GM18499 (cell line): Measurements from ENCODE around the gene ADCY2.

Experiments used
- ATAC-seq: cut with Tn5 transposase; IDR thresholded peaks from one replicate; pipeline ENCODE4 v1.9.1; 2021; ENCODE audit warnings: moderate number of reproducible peaks; ENCODE audit not compliant: insufficient read depth, unreplicated experiment

Gene ADCY2

DNA sequence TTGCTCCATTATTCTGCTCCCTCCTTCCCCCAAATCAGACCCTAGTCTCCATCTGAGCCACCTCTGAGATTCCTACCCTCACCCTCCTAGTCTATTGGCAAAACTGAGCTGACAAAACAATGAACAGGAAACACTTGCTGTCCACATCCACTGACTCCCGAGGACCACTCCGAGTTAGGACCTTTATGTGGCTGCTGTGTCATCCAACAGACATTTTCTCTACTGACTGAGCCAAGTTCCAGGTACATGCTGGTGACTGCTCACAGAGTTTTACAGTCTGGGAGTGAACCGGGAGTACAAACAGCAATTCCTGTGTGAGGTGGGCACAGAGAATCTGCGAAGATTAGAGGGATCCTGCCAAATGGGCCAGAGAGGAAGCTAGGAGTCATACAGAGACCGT, 415.8 kb downstream of the ADCY2 start:
- ATAC-seq = no peak

DNA sequence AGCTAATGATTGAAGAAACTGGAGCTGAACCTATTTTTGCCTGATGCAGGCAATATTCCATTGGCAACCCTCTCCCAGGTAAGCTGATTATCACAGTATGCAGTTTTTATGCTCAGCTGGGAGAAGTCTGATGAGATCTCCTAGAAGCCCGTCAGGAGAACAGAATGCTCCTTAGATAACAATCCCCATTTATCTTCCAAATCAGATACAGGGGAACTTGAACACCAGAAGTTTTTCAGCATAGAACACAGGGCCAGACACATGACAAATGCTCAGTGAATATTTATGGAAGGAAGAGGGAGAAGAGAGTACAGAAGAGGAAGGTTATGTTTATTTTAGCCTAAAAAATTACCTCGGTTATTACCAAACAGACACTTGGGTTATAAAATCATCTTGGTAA, 417.1 kb downstream of the ADCY2 start:
- ATAC-seq = no peak

DNA sequence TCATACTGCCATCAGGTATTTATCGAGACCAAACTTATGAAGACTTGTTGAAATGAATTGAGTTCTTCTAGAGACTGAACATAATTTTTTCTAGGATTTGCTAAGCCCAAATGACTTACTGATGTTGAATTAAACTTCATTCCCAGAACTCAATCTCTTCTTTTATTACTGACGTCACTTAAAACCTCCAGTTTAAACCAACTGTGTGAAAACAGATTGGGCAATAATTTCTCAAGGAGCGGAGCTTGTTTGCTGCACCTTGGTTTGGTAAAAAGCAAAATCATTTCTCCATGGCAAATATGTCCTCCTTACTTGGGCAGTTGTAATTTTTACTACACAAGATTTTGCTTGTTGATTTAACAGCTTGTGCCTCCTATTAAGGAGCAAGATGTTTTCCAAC, 417.6 kb downstream of the ADCY2 start:
- ATAC-seq = no peak

DNA sequence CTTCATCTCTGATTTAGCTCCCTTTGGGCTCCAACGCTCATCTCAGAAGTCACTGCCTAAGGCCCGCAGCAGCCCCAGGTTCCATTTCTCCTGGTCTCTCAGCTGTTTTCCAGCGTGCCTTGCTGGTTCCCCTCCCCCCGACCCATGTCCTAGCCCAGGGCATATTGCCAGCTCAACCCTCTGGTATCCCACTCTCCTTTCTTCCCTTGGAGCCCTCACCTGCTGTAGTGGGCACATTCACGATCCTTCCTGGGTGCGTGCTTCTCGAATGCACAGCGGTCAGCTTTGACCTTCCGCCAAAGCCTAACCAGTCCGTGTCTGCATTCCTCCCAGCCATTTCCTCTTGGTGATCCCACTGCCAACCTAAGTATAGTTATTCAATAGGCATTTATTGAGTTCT, 418.9 kb downstream of the ADCY2 start:
- no peak for ATAC-seq

DNA sequence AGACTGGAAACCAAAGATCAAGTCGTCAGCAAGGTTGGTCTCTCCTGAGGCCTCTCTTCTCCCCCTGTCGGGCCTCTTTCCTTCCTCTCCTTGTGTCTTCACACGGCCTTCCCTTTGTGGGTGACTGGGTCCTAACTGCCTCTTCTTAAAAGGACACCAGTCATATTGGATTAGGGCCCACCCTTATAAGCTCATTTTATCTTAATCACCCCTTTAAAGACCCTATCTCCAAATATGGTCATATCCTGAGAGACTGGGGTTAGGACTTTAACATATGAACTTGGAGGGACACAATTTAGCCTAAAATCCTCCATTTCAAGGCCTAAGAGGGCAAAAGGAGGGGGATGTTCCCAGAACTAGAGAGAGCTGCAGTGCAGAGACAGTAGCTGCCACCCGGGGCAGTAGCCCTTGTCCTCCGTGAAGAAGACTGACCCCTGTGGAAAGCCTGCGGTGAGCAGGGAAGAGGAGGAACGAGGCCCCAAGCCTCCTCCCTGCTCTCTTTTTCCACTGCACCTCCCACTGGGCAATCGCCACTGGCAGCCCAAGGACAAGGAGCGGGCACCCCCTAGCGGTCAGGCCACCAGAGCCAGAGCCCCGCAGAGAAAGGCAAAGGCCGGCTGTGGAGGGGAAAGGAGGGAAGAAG, 420.1 kb downstream of the ADCY2 start:
- peak; percentile 78 for ATAC-seq

DNA sequence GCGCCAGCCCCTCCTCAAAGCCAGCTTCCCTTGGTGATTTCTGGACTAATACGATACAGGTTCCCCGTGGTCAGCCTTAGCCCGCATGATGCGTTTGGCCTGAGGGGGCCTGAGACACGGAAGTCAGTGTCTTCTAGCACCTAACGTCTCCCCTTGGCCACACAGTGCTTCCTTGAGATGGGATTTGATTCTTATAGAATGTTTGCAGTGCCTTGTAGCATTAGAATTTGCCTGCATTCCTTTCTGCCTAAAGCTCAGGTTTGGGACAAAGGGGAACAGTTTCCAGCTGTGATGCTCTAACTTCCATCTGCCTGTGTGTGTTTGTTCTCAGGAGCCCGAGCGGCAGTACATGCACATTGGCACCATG, 420.6 kb downstream of the ADCY2 start:
- ATAC-seq = no peak

DNA sequence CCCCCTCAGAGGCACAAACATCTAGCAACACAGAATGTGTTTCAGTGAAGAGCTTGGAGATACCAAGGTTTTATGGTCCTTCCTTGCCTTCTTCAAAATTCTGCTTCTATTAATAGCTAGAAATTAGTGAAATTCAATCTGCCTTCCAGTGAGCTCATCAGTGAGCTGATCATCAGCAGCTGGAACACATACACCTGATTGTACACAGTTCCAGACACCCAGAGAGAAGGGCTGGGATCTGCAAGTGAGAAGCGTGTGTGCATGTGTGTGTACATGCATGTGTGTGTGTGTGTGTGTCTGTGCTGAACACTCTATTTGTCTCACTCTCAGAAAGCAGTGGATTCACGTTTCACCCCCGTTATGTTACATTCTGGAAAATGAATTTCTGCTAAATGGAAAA, 426.5 kb downstream of the ADCY2 start:
- no peak for ATAC-seq

DNA sequence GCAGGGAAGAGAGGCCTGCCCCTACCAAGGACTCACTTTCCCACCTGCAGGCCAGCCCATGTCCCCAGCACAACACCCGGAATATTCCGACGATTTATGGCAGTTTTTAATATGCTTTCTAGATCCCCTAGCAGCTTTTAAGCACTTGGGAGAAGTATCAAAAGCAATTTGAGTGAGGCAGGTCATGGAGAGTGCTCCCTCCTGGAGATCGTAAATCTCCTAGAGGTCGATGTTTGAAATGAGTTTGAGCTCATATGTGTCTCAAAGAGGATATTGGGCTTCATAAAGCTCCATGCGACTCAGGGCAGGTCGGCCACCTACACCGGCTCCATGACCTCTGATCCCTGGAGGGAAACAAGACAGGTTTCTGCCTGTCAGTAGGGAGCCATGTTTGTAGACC, 427.7 kb downstream of the ADCY2 start:
- no peak for ATAC-seq

DNA sequence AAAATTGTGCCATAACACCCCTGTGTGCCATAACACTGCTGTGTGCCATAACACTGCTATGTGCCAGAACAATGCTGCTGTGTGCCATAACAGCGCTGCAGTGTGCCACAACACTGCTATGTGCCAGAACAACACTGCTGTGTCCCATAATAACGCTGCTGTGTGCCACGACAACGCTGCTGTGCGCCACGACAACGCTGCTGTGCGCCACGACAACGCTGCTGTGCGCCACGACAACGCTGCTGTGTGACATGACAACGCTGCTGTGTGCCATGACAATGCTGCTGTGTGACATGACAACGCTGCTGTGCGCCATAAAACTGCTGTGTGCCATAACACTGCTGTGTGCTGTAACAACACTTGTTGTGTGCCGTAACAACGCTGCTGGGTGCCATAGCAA, 429.1 kb downstream of the ADCY2 start:
- ATAC-seq = no peak

DNA sequence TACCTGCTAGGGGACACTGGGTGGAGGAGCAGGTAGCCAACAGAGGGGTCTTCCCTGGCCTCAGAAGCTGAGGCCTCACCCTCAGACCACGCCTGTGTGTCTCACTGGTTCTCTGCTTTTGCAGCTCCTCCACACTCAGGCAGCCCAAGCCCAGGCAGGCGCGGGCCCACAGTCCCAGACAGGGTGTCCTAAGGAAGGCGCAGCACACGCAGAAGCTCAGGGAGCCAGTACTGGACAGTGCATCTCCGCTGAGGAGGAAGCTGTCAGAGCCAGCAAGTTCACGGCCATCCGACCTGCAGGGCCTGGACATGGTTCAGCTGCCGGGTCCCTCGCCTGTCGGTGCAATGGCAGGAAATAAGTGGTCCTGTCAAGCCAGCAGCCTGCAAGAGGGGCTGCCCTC, 429.7 kb downstream of the ADCY2 start:
- no peak for ATAC-seq

DNA sequence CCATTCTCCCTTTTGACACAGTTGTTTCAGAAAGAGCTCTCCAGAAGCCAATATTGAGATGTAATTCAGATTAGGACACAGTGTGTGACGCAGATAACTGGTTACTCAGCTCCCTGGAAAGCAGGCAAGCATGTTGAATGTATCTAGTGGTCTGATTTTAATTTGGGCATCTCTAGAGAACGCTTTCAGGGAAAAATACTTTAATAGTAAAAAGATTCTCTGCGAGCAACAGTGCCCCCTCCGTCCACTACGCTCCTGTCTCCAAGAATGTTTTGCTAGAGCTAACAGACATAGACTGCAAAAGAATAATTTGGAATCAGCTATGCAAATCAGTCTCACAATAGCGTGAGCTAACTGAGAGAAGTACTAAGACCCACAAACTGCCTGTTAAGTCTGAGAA, 431.7 kb downstream of the ADCY2 start:
- ATAC-seq = no peak

DNA sequence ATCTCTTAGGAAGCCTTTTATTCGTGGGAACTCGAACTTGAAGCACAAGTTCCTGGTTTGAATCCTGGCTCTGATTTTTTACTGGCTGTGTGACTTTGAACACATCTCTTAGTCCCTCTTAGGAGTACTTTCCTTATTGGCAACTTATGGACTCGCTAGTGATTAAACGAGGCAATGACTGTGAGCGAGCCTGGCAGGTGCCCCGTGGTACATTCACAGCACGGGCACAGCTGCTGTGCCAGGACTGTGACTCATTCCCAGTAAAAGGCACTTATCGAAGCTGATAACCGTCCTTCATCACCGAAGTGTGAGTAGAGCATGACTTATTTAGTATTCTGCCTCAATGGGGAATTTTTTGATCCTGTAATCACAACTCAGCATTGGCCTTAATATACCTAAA, 432.3 kb downstream of the ADCY2 start:
- ATAC-seq = no peak

DNA sequence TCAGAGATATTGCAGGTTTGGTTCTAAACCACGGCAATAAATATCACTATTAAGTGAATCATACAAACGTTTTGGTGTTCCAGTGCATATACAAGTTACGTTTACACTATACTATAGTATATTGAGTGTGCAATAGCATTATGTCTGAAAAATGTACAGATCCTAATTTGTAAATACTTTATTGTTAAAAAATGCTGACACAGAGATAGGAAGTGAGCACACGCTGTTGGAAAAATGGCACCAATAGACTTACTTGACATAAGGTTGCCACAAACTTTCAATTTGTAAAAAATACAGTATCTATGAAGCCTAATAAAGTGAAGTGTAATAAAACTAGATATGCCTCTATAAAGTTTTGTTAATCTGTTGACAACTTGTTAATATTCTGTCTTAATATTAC, 439.0 kb downstream of the ADCY2 start:
- ATAC-seq = no peak

DNA sequence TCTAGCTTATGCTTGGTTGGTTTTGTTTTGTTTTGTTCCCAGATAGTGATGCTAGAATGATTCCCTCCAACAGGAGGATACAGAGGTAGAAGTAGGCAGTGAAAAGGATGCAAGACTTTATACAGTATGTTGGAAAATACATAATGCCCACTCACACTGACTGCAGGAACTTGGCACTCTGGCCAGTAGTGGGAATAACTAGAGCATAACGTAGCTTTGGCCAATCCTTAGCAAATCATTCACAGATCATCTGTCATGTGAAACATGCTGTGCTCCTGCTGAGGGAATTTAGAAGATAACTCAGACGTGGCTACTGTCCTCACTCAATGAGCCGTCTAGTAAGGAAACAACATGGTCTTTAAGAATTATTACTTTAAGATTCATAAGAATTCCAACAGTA, 441.5 kb downstream of the ADCY2 start:
- ATAC-seq = no peak

DNA sequence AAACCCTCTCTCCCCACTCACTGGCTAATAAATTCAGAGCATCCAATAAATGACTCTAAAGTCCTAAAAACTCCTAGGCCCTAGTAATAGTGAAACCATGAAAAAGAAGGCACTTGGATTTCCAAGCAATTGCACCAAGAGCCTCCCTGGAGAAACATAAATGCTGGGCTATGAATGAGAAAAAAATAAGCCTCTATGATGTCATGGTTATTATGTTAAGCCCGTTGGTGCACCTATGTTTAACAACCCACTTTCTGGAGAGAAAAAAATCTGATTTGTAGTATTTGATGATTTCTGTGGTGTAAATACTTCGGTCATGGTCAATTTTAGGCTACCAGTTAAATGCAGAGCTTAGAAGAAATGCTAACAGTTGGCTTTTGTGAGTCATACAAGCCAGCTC, 446.6 kb downstream of the ADCY2 start:
- ATAC-seq = no peak

DNA sequence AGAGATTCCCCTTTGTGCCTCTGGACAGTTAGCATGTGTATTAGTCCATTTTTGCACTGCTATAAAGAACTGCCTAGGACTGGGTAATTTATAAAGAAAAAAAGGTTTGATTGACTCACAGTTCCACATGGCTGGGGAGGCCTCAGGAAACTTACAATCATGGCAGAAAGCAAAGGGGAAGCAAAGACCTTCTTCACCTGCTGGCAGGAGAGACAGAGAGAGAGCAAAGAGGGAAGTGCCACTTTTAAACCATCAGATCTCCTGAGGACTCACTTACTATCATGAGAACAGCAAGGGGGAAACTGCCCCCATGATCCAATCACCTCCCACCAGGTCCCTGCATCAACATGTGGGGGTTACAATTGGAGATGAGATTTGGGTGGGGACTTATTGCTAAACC, 449.0 kb downstream of the ADCY2 start:
- ATAC-seq = no peak

DNA sequence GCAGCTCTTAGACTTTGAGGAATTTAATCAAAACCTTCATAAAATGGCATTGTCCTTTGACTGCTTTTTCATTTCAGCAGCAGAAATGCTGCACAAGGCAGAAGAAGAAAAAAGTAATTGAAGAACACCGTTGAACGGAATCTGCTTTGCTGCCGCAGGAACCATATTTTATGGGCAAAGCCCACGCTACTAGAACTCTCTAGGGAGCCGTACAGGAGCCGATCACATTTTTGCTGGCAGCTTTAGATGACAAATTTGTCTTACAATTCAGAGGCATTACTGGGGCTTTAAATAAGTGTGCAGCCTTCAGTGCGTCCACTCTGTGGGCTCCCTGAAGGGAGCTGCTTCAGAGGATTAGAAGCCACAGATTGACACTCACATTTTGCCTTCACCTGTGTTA, 449.6 kb downstream of the ADCY2 start:
- no peak for ATAC-seq

DNA sequence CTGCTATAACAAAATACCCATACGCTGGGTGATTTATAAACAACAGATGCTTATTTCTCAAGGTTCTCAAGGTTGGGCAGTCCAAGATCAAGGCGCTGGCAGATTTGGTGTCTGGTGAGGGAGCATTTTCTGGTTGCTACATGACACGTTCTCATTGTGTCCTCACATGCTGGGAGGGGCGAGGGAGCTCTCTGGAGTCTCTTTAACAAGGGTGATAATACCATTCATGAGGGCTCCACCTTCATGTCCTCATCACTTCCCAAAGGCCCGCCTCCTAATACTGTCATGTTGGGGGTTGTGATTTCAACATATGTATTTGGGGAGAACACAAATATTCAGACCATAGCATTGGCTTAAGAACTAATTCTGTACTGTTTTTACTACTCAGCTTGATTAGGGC, 450.4 kb downstream of the ADCY2 start:
- ATAC-seq = no peak

DNA sequence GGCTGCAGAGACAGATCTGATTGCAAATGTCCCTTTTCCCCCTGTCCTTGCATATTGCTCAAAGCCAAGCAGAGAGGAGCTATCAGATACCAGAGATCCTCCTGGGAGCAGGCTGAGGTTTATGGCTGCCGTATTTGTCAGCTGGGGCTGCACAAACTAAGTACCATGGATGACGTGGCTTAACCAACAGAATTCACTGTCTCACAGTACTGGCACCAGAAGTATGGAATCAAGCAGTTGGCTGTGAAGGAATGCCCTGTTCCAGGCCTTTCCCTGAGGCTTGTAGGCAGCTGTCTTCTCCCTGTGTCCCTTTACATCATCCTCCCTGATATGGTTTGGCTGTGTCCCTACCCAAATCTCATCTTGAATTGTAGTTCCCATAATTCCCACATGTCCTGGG, 452.4 kb downstream of the ADCY2 start:
- ATAC-seq = no peak

DNA sequence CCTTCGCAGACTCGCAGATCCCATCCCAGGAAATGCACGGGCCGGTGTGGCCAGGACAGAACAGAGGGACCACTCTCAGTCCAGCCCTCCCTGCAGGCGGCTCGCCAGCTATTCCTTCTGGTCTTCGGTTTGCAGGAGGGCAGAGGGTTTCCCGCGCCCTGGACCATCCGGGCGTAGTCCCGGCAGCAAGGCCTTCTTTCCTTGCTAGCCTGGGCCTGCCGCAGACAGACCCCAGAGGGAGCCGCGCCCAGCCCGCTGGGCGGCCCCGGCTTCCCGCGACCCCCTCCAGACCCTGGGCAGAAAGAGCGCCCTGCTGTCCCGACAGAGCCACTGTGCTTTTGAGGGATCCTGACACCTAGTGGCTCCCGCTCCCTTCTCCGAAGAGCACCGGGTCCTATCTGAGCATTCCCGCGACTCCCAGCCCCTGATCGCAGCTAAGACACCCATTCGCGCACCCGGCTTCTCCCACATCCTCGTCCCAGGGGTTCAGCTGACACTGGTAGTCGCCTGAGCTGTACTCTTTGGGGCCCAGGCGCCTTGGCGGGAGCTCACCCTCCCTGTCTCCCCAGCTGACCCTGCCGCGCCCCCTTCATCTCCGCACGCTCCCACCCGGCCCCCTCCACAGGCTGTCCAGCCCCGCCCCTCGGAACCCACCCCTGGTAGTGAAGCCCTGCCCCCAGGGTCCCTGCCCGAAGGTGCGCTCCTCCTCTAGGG, 453.9 kb downstream of the ADCY2 start:
- no peak for ATAC-seq

DNA sequence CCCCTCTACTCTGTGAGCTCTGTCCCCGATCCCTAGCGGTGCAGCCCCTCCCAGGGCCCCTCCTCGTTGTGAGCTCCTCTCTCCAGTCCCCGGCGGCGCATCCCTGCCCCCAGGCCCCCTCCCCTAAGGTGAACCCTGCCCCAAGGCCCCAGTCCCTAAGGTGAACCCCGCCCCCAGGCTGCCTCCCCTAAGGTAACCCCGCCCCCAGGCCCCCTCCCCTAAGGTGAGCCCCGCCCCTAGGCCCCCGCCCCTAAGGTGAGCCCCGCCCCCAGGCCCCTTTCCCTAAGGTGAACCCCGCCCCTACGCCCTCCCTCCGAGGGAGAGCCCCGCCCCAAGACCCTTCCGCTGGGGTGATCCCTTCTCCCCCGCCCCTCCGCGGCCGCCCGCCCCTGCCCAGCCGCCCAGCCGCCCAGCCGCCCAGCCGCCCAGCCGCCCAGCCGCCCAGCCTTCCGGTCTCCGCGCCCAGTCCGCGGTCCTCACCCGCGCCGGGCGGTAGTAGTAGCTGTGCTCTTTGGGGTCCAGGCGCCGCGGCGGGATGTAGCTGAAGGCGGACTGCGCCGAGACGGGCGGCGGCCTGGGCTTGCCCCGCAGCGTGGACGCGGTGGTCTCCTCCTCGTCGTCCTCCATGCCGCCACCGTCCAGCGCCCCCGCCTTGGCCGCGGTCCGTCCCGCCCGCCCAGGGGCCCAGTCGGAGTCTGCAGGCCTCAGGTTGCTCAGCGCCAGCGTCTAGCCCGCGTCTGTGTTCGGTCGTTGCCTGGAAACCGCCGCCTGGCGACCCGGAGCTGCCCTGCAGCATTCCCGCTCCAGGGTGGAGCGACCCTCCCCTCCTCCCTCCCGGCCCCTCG, 454.7 kb downstream of the ADCY2 start, which contains the start of gene CFAP90:
Gene CFAP90 (minus strand): TSS at position 739 of the 845 bp plus-strand sequence. CDS start 112 bp downstream, at position 627.
- ATAC-seq = no peak
